PFSK-1 (cell line): ENCODE data around the gene GFRA1.

ENCODE experiments used
- POLR2AphosphoS5 ChIP-seq: IDR thresholded peaks from 2 replicates; pipeline ENCODE4 v1.6.1; 2012; ENCODE audit warnings: low read depth, mild to moderate bottlenecking, control low read depth, low read length, moderate library complexity
- SIN3A ChIP-seq: IDR thresholded peaks from 2 replicates; pipeline ENCODE4 v1.6.1; 2012; ENCODE audit warnings: mild to moderate bottlenecking, low read length, moderate library complexity, borderline replicate concordance; ENCODE audit not compliant: insufficient read depth
- TF ChIP-seq, protein P1 (sequence below), 2 experiments: IDR thresholded peaks; 2 replicates each; pipeline versions ENCODE4 v1.6.1 to v1.8.0; 2011 to 2012; ENCODE audit warnings: low read depth in 2 of 2, low read length in 2 of 2, control low read depth in 1 of 2, inconsistent platforms in 1 of 2, mild to moderate bottlenecking in 1 of 2, moderate library complexity in 1 of 2; ENCODE audit not compliant: insufficient read depth in 1 of 2

DNA sequence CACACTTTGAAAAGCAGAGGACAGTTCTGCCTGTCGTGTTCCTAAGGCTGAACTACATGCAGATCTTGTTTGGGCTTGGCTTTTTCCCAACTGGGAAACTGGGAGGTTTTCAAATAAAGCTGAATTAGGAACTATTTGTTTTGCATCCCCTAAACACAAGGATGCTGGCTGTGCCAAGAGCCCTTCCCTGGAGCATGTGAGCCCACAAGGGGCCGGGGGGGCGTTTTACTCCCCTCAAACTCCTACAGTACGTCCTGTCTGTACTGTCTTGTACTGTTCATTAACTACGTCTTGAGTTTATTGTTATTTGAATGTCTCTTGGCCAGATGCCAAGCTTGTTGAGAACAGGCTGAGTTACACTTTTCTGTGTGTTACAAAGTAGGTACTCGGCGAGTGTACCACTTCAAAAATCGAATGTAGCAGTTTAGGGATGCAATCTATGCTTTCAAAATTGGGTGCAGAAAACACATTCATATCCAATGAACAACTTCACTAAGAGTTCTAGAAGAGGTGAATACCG is 94.9 kb downstream of the GFRA1 start:
- no peak for TF ChIP-seq POLR2AphosphoS5
- no peak for TF ChIP-seq SIN3A
- TF ChIP-seq, protein P1, sequence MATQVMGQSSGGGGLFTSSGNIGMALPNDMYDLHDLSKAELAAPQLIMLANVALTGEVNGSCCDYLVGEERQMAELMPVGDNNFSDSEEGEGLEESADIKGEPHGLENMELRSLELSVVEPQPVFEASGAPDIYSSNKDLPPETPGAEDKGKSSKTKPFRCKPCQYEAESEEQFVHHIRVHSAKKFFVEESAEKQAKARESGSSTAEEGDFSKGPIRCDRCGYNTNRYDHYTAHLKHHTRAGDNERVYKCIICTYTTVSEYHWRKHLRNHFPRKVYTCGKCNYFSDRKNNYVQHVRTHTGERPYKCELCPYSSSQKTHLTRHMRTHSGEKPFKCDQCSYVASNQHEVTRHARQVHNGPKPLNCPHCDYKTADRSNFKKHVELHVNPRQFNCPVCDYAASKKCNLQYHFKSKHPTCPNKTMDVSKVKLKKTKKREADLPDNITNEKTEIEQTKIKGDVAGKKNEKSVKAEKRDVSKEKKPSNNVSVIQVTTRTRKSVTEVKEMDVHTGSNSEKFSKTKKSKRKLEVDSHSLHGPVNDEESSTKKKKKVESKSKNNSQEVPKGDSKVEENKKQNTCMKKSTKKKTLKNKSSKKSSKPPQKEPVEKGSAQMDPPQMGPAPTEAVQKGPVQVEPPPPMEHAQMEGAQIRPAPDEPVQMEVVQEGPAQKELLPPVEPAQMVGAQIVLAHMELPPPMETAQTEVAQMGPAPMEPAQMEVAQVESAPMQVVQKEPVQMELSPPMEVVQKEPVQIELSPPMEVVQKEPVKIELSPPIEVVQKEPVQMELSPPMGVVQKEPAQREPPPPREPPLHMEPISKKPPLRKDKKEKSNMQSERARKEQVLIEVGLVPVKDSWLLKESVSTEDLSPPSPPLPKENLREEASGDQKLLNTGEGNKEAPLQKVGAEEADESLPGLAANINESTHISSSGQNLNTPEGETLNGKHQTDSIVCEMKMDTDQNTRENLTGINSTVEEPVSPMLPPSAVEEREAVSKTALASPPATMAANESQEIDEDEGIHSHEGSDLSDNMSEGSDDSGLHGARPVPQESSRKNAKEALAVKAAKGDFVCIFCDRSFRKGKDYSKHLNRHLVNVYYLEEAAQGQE (IDR thresholded peaks at IDR 0.05; ENCODE audit: insufficient read depth in 1 of 2, low read depth in 2 of 2, low read length in 2 of 2), result no peak
